Measurements from ENCODE around the gene ALPL.

ALPL gene

GRCh38 chr1:21621761-21622436 lies 112.7 kb downstream of the ALPL start:
- no peak for FAIRE-seq

- FAIRE-seq = no peak
Observed at GRCh38 chr1:21622466-21623315, 113.5 kb downstream of the ALPL start.

DNA sequence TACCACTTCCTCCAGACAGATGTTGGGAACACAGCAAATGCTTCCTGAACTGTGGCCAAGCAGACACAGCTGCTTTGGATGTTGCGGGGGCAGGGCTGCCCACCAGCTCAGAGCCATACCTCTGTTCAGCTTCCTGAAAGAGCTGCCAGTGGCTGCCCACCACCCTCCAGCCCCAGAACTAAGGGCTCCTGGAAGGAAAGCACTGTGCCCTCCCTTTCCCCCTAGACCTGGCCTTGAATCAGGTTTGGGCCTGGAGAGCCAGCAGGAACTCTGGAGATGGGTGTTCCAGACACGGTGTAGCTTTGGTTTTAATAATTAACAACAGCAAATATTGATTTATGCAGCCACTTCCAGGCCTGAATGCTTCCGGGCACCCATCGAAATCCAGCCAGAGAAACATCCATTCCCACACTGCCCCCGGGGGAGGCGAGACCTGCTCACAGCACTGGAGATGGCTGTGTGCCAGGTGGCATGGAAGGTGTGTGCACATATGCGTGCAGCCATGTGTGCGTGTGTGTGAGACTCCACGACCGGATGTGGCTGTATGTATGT lies 114.3 kb downstream of the ALPL start:
- FAIRE-seq = no peak

DNA sequence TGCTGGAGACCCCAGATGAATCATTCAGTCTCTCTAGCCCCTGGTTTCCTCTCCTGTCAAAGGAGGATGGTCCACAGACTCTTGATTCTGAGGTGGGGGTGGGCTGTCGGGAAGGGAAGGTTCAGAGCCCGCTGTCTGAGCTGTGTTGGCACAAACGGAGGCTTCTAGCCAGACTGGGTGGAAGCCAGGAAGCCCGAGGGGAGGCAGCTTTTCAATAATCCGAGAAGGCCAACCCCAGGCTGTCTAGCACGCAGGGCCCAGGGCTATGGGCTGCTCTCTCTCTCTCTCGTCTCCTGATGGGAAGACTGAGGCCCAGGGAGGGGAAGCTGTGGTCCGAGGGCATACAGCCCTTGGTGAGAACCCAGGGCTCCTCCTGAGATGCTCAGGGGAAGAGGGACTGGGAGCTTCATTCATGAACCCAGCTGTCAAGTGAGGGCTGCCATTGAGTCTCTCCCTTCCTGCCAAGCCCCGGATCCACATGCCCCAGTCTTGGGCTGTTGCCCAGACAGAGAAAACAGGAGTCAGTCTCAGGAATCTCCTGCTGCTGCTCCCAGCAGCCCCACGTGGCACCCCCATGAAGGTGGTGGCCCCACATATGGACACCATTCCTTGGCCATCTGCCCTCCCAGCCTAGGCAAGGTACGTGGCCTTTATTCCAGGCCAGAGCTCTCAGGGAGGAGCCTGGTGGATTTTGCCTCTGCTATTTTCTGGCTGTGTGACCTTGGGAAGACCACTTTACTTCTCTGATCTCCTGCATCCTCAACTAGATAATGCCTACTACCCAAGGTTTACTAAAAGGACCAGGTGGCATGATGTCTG lies 115.6 kb downstream of the ALPL start:
- no peak for FAIRE-seq

DNA sequence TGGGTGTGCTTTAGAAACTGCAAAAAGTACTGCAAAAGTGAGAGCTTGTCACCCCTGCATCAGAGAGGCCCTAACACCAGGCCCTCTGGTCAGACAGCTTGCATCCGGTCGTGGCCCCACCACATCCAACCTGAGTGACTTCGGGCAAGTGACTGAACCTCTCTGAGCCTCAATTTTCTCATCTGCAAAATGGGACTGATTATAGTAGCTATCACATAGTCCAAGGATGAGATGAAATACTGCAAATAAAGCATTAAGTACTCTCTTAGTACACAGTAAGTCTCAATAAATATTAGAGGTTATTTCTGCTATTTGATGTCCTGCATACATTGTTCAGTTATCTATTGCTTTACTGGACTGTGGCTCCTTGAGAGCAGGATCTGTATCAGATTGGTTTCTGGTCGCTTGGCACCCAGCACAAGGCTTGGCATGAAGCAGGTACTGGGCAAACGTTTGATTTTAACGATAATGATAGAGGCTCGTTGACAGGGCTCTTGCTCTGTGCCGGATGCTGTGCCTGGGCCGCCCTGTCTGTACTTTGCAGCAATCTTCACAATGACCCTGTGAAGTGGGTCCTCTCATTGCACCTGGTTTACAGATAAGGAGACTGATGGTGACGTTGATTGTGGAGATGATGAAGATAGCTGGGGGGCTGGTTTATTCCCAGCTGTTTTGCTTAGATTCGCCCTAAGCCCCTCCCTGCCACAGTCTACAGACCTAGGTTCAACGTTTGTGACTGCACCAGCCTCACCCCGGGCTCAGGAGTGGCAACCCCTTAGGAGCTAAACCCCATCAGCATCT lies 116.4 kb downstream of the ALPL start:
- no peak for FAIRE-seq

DNA sequence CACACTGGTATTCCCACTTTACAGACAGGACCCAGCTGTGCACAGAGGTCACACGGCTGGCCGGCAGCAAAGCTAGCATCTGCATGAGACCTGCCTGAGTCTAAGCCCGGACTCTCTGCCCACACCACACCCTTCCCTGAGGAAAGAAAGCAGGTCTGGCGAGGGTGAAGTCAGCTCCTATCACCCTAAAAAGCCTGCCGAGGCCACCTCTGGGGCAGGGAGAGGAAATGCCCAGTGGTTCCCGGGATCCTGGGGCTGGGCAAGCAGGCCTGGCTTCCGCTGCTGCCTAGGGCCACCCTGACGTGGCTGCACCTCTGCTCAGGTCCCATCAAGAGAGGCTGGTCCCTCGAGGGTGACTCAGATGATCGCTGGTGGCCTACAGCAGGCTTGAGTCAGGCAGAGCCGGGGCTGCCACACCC lies 117.7 kb downstream of the ALPL start:
- no peak for FAIRE-seq

All from colon (tissue), 2 donors.